Nephron (organoid): ENCODE data around the gene LRRC4C.
A peak's percentile ranks its signal among the peaks of the same experiment; 100 is the strongest.

Source experiments
- H3K27ac Mint-ChIP-seq, 3 experiments: 2 replicates each; pipeline ENCODE4 v1.8.0; 2020; ENCODE audit warnings: mixed read lengths in 3 of 3, mild to moderate bottlenecking in 2 of 3, moderate library complexity in 1 of 3
- H3K27me3 Mint-ChIP-seq: 2 replicates; pipeline ENCODE4 v1.8.0; 2021; ENCODE audit warnings: low read depth, mild to moderate bottlenecking, moderate library complexity, mixed read lengths
- H3K36me3 Mint-ChIP-seq: 2 replicates; pipeline ENCODE4 v1.8.0; 2020; ENCODE audit warnings: low read depth, mixed read lengths
- H3K4me1 Mint-ChIP-seq: 2 replicates; pipeline ENCODE4 v1.8.0; 2020; ENCODE audit warnings: mixed read lengths
- H3K4me3 Mint-ChIP-seq, 3 experiments: 2 replicates each; pipeline ENCODE4 v1.8.0; 2020; ENCODE audit warnings: mild to moderate bottlenecking in 3 of 3, mixed read lengths in 3 of 3, moderate library complexity in 2 of 3
- H3K9me3 Mint-ChIP-seq: 2 replicates; pipeline ENCODE4 v1.8.0; 2020; ENCODE audit warnings: mixed read lengths
- CTCF ChIP-seq, 3 experiments: fragments of 200-600 bp; sonication (generic); IDR thresholded peaks; one replicate each; pipeline ENCODE4 v1.5.0; 2021; ENCODE audit warnings: antibody characterized with exemption in 3 of 3; ENCODE audit not compliant: unreplicated experiment in 3 of 3

The LRRC4C gene

GRCh38 chr11:40183073-40184064, 1276.1 kb downstream of the LRRC4C start:
- Mint-ChIP-seq H3K9me3 (no peaks in the 10 kb centered on the region), H3K4me3 (no peak overlapping the region), H3K36me3 (peaks cover 5% of the 10 kb centered on the region)

GRCh38 chr11:40179541-40179940, 1279.9 kb downstream of the LRRC4C start:
- no peaks in the 10 kb centered on the region for H3K9me3 Mint-ChIP-seq
- H3K4me3 Mint-ChIP-seq: no peak overlapping the region
- H3K4me1 Mint-ChIP-seq: peaks cover 10% of the 10 kb centered on the region
- no peak overlapping the region for H3K27ac Mint-ChIP-seq
- no peaks in the 10 kb centered on the region for H3K27me3 Mint-ChIP-seq
- H3K36me3 Mint-ChIP-seq: peaks cover 10% of the 10 kb centered on the region
- no peak for TF ChIP-seq CTCF (IDR thresholded peaks at IDR 0.05; ENCODE audit: unreplicated experiment in 3 of 3)

More at GRCh38 chr11:40183073-40184064, 1276.1 kb downstream of the LRRC4C start:
- Mint-ChIP-seq H3K27ac (peak overlapping the region; percentile 56 to 78 (median 77)), H3K4me1 (peaks cover 36% of the 10 kb centered on the region), H3K27me3 (no peaks in the 10 kb centered on the region)
- no peak for TF ChIP-seq CTCF (IDR thresholded peaks at IDR 0.05; ENCODE audit: unreplicated experiment in 3 of 3)

- no peaks in the 10 kb centered on the region for H3K9me3 Mint-ChIP-seq
- peaks cover 10% of the 10 kb centered on the region for H3K36me3 Mint-ChIP-seq
- no peak for TF ChIP-seq CTCF (IDR thresholded peaks at IDR 0.05; ENCODE audit: unreplicated experiment in 3 of 3)
- H3K4me1 Mint-ChIP-seq: peaks cover 2% of the 10 kb centered on the region
- H3K27ac Mint-ChIP-seq: peak overlapping the region in 1 of 3 experiments; percentile 65
- no peaks in the 10 kb centered on the region for H3K27me3 Mint-ChIP-seq
- H3K4me3 Mint-ChIP-seq: no peak overlapping the region
These were observed 1281.0 kb downstream of the LRRC4C start for GRCh38 chr11:40178470-40178869.

GRCh38 chr11:40175980-40176379, 1283.5 kb downstream of the LRRC4C start:
- TF ChIP-seq CTCF (IDR thresholded peaks at IDR 0.05; ENCODE audit: unreplicated experiment in 3 of 3): no peak
- Mint-ChIP-seq H3K4me1 (no peaks in the 10 kb centered on the region), H3K36me3 (peaks cover 10% of the 10 kb centered on the region), H3K27ac (no peak overlapping the region), H3K9me3 (no peaks in the 10 kb centered on the region), H3K27me3 (no peaks in the 10 kb centered on the region), H3K4me3 (no peak overlapping the region)

- Mint-ChIP-seq H3K4me3 (no peak overlapping the region), H3K9me3 (peaks cover 6% of the 10 kb centered on the region), H3K36me3 (peaks cover 9% of the 10 kb centered on the region), H3K27ac (peak overlapping the region; percentile 64 to 91 (median 79)), H3K27me3 (no peaks in the 10 kb centered on the region), H3K4me1 (peaks cover 5% of the 10 kb centered on the region)
- no peak for TF ChIP-seq CTCF (IDR thresholded peaks at IDR 0.05; ENCODE audit: unreplicated experiment in 3 of 3)
These were observed 1289.4 kb downstream of the LRRC4C start for GRCh38 chr11:40170078-40170477.
